Astrocyte of the spinal cord (primary cell): ENCODE data around the gene AKT2.
A peak's percentile ranks its signal among the peaks of the same experiment; 100 is the strongest.

ENCODE experiments used
- DNase-seq: peaks from one replicate; pipeline ENCODE4 v3.0.0; 2011; ENCODE audit warnings: low read depth, low spot score
- H3K4me3 ChIP-seq: 2 replicates; pipeline ENCODE4 v1.5.1; 2011; ENCODE audit warnings: low read depth, mild to moderate bottlenecking, low read length, moderate library complexity
- CTCF ChIP-seq: IDR thresholded peaks from 2 replicates; pipeline ENCODE4 v1.5.1; 2012; ENCODE audit warnings: low read depth, mild to moderate bottlenecking, low read length, inconsistent platforms
- in situ Hi-C: cut with HindIII; loops from 2 replicates; pipeline ENCODE4 v1.10.0; 2017; ENCODE audit warnings: low sequenced_read_pairs

AKT2 gene

GRCh38 chr19:40200341-40201099, 84.6 kb downstream of the AKT2 start:
- no peak for TF ChIP-seq CTCF
- DNase-seq = no peak
- H3K4me3 ChIP-seq = no peak overlapping the region
- in situ Hi-C loops = no loop called here

- in situ Hi-C loops = no loop called here
- no peak overlapping the region for H3K4me3 ChIP-seq
- TF ChIP-seq CTCF = no peak
- no peak for DNase-seq
Observed at GRCh38 chr19:40198272-40198990, 86.7 kb downstream of the AKT2 start.

DNA sequence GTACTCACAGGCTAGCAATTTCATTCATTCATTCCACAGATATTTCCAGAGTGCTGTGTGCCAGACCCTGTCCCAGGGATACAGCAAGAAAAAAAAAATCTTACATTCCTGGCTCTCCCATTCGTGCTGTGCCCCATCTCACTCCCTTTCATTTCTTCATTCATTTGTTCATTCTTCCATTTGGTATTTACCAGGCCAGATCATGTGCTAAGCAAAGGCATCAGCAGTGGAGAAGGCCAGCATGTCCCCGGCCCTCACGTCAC, 91.6 kb downstream of the AKT2 start:
- H3K4me3 ChIP-seq = no peak overlapping the region
- in situ Hi-C loops = no loop called here
- no peak for TF ChIP-seq CTCF
- no peak for DNase-seq

DNA sequence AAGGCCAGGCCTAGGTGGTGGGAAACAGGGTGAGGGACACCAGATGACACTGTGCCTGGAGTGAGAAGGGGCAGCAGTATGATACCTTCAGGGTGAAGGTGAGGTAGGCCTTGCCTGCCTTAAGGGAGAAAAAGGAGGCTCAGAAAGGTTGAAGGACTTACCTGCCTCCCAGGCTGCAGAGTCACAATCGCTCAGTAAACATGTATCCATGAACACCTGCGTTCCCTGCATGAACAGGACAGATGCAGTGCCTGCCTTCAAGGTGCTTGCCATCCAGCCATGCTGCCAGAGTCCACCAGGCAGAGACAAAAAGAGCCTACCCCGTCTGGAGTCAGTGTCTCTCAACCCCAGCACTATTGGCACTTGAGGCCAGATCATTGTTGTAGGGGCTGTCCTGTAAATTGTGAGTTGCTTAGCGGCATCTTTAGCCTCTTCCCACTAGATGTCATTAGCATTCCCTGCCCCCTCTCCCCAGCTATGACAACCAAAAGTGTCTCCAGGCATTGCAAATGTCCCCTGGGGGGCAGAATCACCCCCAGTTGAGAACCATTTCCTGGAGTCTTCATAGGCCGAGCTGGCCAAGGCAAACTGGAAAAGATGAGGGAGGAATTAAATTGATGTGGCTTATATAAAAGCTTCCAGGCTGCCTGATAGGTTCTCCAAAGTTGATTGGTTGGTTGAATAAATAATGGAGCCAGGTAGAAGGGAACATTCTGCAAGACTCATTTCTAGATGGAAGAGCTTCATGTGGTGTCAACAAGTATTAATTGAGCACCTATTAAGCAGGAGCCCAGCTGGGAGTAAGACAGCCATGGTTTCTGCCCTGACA, 92.2 kb downstream of the AKT2 start:
- in situ Hi-C loops = no loop called here
- no peak for DNase-seq
- TF ChIP-seq CTCF = no peak
- no peak overlapping the region for H3K4me3 ChIP-seq

DNA sequence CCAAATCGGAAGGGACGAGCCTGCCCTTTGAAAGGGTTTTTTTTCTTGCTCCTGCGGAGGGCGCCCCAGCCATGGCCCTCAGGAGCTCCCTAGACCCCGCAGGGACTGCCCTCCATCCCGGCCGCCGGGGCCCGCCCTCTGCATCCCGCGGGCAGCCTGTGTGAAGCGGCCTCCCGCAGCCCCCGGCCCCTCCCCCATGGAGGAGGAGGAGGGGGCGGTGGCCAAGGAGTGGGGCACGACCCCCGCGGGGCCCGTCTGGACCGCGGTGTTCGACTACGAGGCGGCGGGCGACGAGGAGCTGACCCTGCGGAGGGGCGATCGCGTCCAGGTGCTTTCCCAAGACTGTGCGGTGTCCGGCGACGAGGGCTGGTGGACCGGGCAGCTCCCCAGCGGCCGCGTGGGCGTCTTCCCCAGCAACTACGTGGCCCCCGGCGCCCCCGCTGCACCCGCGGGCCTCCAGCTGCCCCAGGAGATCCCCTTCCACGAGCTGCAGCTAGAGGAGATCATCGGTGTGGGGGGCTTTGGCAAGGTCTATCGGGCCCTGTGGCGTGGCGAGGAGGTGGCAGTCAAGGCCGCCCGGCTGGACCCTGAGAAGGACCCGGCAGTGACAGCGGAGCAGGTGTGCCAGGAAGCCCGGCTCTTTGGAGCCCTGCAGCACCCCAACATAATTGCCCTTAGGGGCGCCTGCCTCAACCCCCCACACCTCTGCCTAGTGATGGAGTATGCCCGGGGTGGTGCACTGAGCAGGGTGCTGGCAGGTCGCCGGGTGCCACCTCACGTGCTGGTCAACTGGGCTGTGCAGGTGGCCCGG, 93.1 kb downstream of the AKT2 start:
- peak; percentile 12 for DNase-seq
- peak overlapping the region; percentile 76 for H3K4me3 ChIP-seq
- no peak for TF ChIP-seq CTCF
- in situ Hi-C loops = no loop called here
